MCF 10A (cell line): ENCODE results near the gene SMURF1. TPM values are rescaled to one million over a fixed set of nuclear protein-coding genes. Genes with fewer than 3 reads are reported as not detected.
A peak's percentile ranks its signal among the peaks of the same experiment; 100 is the strongest.

Source experiments
- BruUV-seq: library from RNA; stranded (reverse); fragments of 400-500 nt; replicated peaks from 2 replicates; lab custom pipeline; 2021; lab: Mats Ljungman, UMichigan
- CTCF ChIA-PET: fragments of 300-600 bp; sonication (Branson Sonifier 250); formaldehyde crosslinking; extraction: SDS; loops from one replicate; lab custom pipeline; 2021; ENCODE audit warnings: antibody characterized with exemption, inconsistent platforms; lab: Yijun Ruan, JAX
- POLR2A ChIA-PET: fragments of 300-600, 350-650 bp; sonication (Branson Sonifier 250); formaldehyde crosslinking; extraction: SDS; loops from one replicate; lab custom pipeline; 2020; ENCODE audit warnings: antibody characterized with exemption, inconsistent platforms; lab: Yijun Ruan, JAX
- DNase-seq: peaks from one replicate; pipeline ENCODE4 v3.0.0-alpha.2; 2018; ENCODE audit not compliant: unreplicated experiment
- H3K27ac Mint-ChIP-seq: one replicate; pipeline ENCODE4 v1.8.0; 2022; ENCODE audit warnings: mild to moderate bottlenecking, low read depth, mixed read lengths; ENCODE audit not compliant: unreplicated experiment
- H3K27me3 Mint-ChIP-seq: one replicate; pipeline ENCODE4 v1.8.0; 2022; ENCODE audit warnings: mixed read lengths; ENCODE audit not compliant: insufficient read depth, unreplicated experiment
- H3K36me3 Mint-ChIP-seq: one replicate; pipeline ENCODE4 v1.8.0; 2022; ENCODE audit warnings: mild to moderate bottlenecking, moderate library complexity, mixed read lengths; ENCODE audit not compliant: insufficient read depth, unreplicated experiment
- H3K4me1 Mint-ChIP-seq: one replicate; pipeline ENCODE4 v1.8.0; 2022; ENCODE audit warnings: mixed read lengths; ENCODE audit not compliant: insufficient read depth, unreplicated experiment
- H3K4me3 Mint-ChIP-seq: one replicate; pipeline ENCODE4 v1.8.0; 2022; ENCODE audit warnings: mild to moderate bottlenecking, moderate library complexity, mixed read lengths; ENCODE audit not compliant: unreplicated experiment
- H3K9me3 Mint-ChIP-seq: one replicate; pipeline ENCODE4 v1.8.0; 2022; ENCODE audit warnings: mixed read lengths; ENCODE audit not compliant: unreplicated experiment
- intact Hi-C: fragments of 100-400 bp; cut with micrococcal nuclease; formaldehyde crosslinking; loops from 2 replicates; pipeline ENCODE4 v1.14.1; 2022
- total RNA-seq: library from RNA; stranded (reverse); gene quantifications from 2 replicates; pipeline ENCODE4 v1.2.3, GENCODE V29; 2022
- TF ChIP-seq, protein P1 (sequence below): fragments of 200-600 bp; IDR thresholded peaks from one replicate; pipeline ENCODE4 v1.8.0; 2022; ENCODE audit warnings: antibody characterized with exemption, mild to moderate bottlenecking; ENCODE audit not compliant: unreplicated experiment

SMURF1 gene
- total RNA-seq, 1 experiment from 2014 or later = 19.9 TPM

DNA sequence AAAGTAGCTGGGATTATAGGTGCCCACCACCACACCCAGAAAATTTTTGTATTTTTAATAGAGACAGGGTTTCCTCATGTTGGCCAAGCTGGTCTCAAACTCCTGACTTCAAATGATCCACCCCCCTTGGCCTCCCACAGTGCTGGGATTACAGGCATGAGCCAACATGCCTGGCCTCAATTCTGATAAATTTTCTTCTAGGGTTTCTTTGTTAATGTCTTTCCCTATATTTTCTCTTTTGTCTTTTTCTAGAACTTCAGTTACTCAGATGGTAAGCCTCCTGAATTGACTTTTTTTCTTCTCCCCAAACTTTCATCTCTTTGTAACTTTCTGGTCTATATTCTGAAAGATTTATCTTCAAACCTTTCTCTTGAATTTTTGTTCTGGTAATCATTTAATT, 12.7 kb upstream of the SMURF1 start:
- no TSS peak for BruUV-seq
- no peaks in the 10 kb centered on the region for H3K9me3 Mint-ChIP-seq
- no peak for DNase-seq
- POLR2A ChIA-PET = interaction anchor here (1.0 kb wide), 1 partner anchor 12 kb away, joined by 4 read pairs; no protein-coding TSS in a partner anchor
- CTCF ChIA-PET = no interaction called here
- no peaks in the 10 kb centered on the region for H3K27me3 Mint-ChIP-seq
- H3K4me1 Mint-ChIP-seq = no peaks in the 10 kb centered on the region
- no peaks in the 10 kb centered on the region for H3K36me3 Mint-ChIP-seq
- TF ChIP-seq, protein P1, sequence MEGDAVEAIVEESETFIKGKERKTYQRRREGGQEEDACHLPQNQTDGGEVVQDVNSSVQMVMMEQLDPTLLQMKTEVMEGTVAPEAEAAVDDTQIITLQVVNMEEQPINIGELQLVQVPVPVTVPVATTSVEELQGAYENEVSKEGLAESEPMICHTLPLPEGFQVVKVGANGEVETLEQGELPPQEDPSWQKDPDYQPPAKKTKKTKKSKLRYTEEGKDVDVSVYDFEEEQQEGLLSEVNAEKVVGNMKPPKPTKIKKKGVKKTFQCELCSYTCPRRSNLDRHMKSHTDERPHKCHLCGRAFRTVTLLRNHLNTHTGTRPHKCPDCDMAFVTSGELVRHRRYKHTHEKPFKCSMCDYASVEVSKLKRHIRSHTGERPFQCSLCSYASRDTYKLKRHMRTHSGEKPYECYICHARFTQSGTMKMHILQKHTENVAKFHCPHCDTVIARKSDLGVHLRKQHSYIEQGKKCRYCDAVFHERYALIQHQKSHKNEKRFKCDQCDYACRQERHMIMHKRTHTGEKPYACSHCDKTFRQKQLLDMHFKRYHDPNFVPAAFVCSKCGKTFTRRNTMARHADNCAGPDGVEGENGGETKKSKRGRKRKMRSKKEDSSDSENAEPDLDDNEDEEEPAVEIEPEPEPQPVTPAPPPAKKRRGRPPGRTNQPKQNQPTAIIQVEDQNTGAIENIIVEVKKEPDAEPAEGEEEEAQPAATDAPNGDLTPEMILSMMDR = no peak
- intact Hi-C loops = no loop called here
- H3K4me3 Mint-ChIP-seq = no peak overlapping the region
- H3K27ac Mint-ChIP-seq = no peak overlapping the region

GRCh38 chr7:99155211-99155610, 11.3 kb upstream of the SMURF1 start:
- intact Hi-C loops = no loop called here
- DNase-seq = no peak
- Mint-ChIP-seq H3K27me3 (no peaks in the 10 kb centered on the region), H3K4me1 (no peaks in the 10 kb centered on the region), H3K27ac (no peak overlapping the region), H3K4me3 (no peak overlapping the region), H3K36me3 (no peaks in the 10 kb centered on the region), H3K9me3 (no peaks in the 10 kb centered on the region)
- BruUV-seq = no TSS peak
- ChIA-PET POLR2A (interaction anchor here (1.0 to 1.2 kb wide), 2 partner anchors 11 to 17 kb away, joined by 3 read pairs; partner anchors contain the start of gene SMURF1), CTCF (interaction anchor here (0.6 kb wide), 1 partner anchor 76 kb away, joined by 3 read pairs; no protein-coding TSS in a partner anchor)
- TF ChIP-seq, protein P1 = no peak

DNA sequence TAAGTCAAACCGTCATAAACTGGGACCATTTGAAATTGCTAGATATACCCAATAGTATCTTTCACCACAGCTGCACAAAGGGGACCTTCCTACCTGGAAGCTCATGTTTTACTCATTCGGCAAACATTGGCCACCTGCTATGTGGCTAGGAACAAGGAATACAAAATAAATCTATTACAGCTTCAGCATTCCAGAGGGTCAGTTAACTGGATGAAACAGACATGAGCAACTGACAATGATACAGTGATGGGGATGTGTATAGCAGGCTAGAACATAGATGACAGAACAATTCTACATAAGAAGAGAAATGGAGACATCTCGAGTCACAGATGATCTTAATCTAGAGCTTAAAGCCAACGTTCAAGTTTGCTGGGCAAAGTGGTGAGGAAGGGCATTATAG, 3.1 kb upstream of the SMURF1 start:
- intact Hi-C loops = no loop called here
- DNase-seq = no peak
- BruUV-seq = no TSS peak
- H3K27me3 Mint-ChIP-seq = no peaks in the 10 kb centered on the region
- POLR2A ChIA-PET = interaction anchor here (0.7 kb wide), 1 partner anchor 33 kb away, joined by 3 read pairs; no protein-coding TSS in a partner anchor
- no peak overlapping the region for H3K4me3 Mint-ChIP-seq
- H3K9me3 Mint-ChIP-seq = no peaks in the 10 kb centered on the region
- CTCF ChIA-PET = interaction anchor here (0.6 to 0.8 kb wide), 4 partner anchors 10 to 224 kb away, joined by 3 to 4 read pairs (median 3); no protein-coding TSS in a partner anchor
- TF ChIP-seq, protein P1 = no peak
- H3K4me1 Mint-ChIP-seq = peaks cover 12% of the 10 kb centered on the region
- H3K36me3 Mint-ChIP-seq = no peaks in the 10 kb centered on the region
- no peak overlapping the region for H3K27ac Mint-ChIP-seq

- peak overlapping the region; percentile 76 for H3K27ac Mint-ChIP-seq
- H3K4me3 Mint-ChIP-seq = peak overlapping the region; percentile 92
- no TSS peak for BruUV-seq
- ChIA-PET CTCF (interaction anchor here (0.6 to 1.8 kb wide), 2 partner anchors 15 to 170 kb away, joined by 3 to 5 read pairs; no protein-coding TSS in a partner anchor), POLR2A (interaction anchor here (0.9 to 2.6 kb wide), 7 partner anchors 13 to 101 kb away, joined by 3 to 22 read pairs (median 9); no protein-coding TSS in a partner anchor)
- peaks cover 5% of the 10 kb centered on the region for H3K36me3 Mint-ChIP-seq
- H3K9me3 Mint-ChIP-seq = no peaks in the 10 kb centered on the region
- TF ChIP-seq, protein P1 = no peak
- intact Hi-C loops = loop anchor here (2.0 to 5.0 kb wide), 4 partner anchors 41 to 169 kb away; no protein-coding TSS in a partner anchor
- no peak for DNase-seq
- H3K27me3 Mint-ChIP-seq = no peaks in the 10 kb centered on the region
- H3K4me1 Mint-ChIP-seq = peaks cover 34% of the 10 kb centered on the region
Measured at GRCh38 chr7:99143521-99143852, 421 bp downstream of the SMURF1 start.
